ENCODE measurements around the gene POLE4. TPM values are rescaled to one million over a fixed set of nuclear protein-coding genes. Genes with fewer than 3 reads are reported as not detected.

Gene POLE4
- total RNA-seq, 1 donor from 2014 or later = 30.9 TPM

DNA sequence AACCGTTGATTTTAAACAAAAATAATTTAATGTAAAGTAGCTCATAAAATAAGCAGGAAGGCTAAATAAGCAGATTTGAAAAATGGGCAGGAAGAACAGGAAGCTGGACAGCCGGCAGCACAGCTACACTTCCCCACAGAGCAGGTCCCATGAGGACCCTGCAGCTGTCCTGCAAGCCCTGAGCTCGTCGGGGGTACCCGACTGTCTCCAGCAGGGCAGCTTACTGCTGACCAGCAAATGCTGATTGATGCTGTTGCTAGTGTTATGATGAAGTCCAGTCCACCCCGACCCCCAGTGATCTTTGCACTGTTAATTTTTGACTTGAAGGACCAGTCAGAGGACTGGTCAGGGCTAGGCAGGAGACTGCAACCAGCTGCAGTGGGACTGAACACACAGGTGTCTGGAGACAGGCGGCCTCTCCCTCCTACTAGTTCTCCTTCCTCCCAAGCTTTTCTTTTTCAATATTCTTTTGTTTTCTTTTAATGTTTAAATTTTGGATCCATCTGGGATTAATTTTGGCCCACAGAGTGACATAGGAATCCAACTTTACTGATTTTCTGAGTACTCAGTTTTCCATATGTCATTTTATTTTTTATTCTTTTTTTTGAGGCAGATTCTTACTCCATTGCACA lies 27.7 kb downstream of the POLE4 start:
- DNase-seq (ENCODE audit: low spot score) (no peak), ATAC-seq (no peak)

GRCh38 chr2:74991977-74992376 lies 33.5 kb downstream of the POLE4 start:
- ATAC-seq (no peak), DNase-seq (ENCODE audit: low spot score) (no peak)

- no peak for ATAC-seq
- DNase-seq (ENCODE audit: low spot score) = no peak
Measured at GRCh38 chr2:74999468-74999867, 41.0 kb downstream of the POLE4 start.

DNA sequence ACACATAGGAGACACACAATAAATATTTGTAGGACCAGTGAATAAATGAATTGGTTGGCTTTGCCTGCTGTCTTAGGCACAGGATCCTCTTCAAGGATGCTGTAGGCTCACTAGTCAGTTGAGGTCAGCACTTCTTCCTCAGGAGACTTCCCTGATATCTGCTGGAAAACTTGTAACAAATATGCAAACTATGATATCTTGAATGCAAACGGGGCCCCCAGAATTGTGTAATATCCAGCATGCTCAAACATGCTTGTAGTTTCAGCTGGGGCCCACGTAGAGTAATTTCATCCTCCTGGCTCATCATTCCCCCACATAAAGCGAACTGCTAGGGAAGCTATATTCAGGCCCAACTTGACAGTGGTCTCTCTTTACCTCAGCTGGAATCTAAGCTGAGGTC lies 43.6 kb downstream of the POLE4 start:
- DNase-seq (ENCODE audit: low spot score) (no peak), ATAC-seq (no peak)

- peak; percentile 51 for DNase-seq (ENCODE audit: low spot score)
Measured at GRCh38 chr2:75003276-75003675, 44.8 kb downstream of the POLE4 start.

DNA sequence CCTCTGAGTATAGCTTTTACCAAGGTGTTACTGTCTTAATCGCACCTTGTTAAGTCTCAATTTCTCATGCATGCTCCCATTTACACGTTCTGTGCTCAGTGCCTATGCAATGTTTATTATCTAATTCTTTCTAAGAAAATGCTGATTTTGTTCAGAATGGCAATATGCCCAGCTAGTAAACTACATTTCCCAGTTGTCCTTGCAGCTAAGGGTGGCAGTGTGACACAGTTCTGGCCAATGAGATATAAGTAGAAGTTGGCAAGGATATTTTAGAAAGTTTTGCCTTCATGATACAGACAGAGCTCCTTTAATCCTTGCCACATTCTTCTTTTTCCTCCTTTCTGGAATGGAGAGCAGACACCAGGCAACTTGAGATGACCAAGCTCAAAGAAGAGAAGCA lies 45.3 kb downstream of the POLE4 start:
- DNase-seq (ENCODE audit: low spot score) = no peak
- ATAC-seq = peak; percentile 65

More at GRCh38 chr2:75003276-75003675, 44.8 kb downstream of the POLE4 start:
- ATAC-seq = peak; percentile 81

- ATAC-seq (no peak), DNase-seq (ENCODE audit: low spot score) (no peak)
Measured at GRCh38 chr2:75006041-75006440, 47.6 kb downstream of the POLE4 start.

GRCh38 chr2:75007061-75007460 lies 48.6 kb downstream of the POLE4 start:
- ATAC-seq (no peak), DNase-seq (ENCODE audit: low spot score) (no peak)

DNA sequence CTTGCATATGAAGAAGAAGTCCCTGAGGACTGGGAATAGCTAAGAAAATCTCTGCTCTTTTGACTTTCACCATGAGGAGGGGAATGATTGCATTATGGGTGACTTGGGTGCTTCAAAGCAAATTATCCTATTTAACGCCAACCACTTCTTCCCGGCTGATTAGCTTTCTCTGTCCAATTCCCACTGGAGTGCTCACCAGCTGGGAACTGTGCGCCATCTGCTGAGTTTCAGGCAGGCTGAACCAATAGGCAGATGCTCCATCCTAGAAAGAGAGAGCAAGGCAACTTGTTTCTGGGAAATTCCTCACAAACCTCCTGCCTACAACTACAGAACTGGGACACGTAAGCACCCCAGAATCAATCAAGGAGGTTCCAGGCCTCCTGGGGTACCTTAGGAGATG lies 49.4 kb downstream of the POLE4 start:
- no peak for ATAC-seq

DNA sequence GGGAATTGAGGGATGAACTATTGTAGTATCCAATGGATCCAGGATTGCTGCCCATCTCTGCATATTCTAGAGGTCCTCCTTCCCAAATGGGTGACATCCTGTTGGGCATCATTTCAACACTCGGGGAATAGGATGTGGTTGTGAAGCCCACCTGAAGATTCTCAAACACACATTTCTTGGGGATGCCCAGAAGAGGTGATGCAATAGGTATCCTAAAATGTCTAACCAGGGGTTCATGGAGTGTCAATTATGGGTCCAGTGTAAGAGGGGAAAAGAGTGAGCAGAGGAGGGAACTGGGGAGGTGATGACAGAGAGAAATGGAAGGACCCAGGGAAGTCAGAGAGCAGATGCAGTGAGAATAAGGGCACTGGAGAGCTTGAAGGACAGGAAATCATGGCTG lies 52.1 kb downstream of the POLE4 start:
- ATAC-seq = no peak
- DNase-seq (ENCODE audit: low spot score) = no peak

More for the DNA sequence above, 49.4 kb downstream of the POLE4 start:
- no peak for DNase-seq (ENCODE audit: low spot score)

- DNase-seq (ENCODE audit: low spot score) = no peak
Measured at GRCh38 chr2:75012080-75012479, 53.6 kb downstream of the POLE4 start.

DNA sequence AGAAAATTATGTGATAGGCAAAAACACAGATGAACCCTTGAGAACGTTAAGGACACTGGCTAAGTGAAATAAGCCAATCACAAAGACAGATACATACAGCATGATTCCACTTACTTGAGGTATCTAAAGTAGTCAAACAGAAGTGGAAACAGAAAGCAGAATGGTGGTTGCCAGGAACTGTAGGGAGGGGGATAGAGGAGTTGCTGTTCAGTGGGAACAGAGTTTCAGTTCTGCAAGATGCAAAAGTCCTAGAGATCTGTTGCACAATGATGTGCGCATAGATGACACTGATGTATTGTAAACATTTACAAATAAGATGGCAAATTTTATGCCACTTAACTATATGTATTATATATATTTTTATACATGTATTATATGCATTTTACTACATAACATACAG lies 59.7 kb downstream of the POLE4 start:
- ATAC-seq = no peak
- DNase-seq (ENCODE audit: low spot score) = no peak

More at GRCh38 chr2:75012080-75012479, 53.6 kb downstream of the POLE4 start:
- no peak for ATAC-seq

Other genes with a start within 250 kb of the POLE4 start
- gene HK2, start 124.5 kb upstream of the POLE4 start, total RNA-seq = 1.3 TPM
- gene TACR1, start 240.9 kb downstream of the POLE4 start, total RNA-seq = 0.03 TPM